ENCODE results near the gene SMIM21.

GRCh38 chr18:75376004-75376403 is 51.5 kb downstream of the SMIM21 start:
- TF ChIP-seq HDGF (IDR thresholded peaks at IDR 0.05; ENCODE audit: borderline replicate concordance) (no peak), FOXA1 (IDR thresholded peaks at IDR 0.05) (no peak), TARDBP (IDR thresholded peaks at IDR 0.05) (no peak), L3MBTL2 (conservative IDR thresholded peaks at IDR 0.05) (no peak), PKNOX1 (IDR thresholded peaks at IDR 0.05) (no peak), FOXK2 (IDR thresholded peaks at IDR 0.05) (no peak), SP1 (IDR thresholded peaks at IDR 0.05) (no peak), ZNF384 (IDR thresholded peaks at IDR 0.05) (no peak), ELF4 (IDR thresholded peaks at IDR 0.05) (no peak), NFRKB (IDR thresholded peaks at IDR 0.05) (no peak), SUZ12 (IDR thresholded peaks at IDR 0.05) (no peak)
